MCF 10A (cell line): ENCODE data around the gene C1orf105. TPM values are rescaled to one million over a fixed set of nuclear protein-coding genes. Genes with fewer than 3 reads are reported as not detected.

Source experiments
- BruUV-seq: library from RNA; stranded (reverse); fragments of 400-500 nt; replicated peaks from 2 replicates; lab custom pipeline; 2021; lab: Mats Ljungman, UMichigan
- CTCF ChIA-PET: fragments of 300-600 bp; sonication (Branson Sonifier 250); formaldehyde crosslinking; extraction: SDS; loops from one replicate; lab custom pipeline; 2021; ENCODE audit warnings: antibody characterized with exemption, inconsistent platforms; lab: Yijun Ruan, JAX
- POLR2A ChIA-PET: fragments of 300-600, 350-650 bp; sonication (Branson Sonifier 250); formaldehyde crosslinking; extraction: SDS; loops from one replicate; lab custom pipeline; 2020; ENCODE audit warnings: antibody characterized with exemption, inconsistent platforms; lab: Yijun Ruan, JAX
- DNase-seq: peaks from one replicate; pipeline ENCODE4 v3.0.0-alpha.2; 2018; ENCODE audit not compliant: unreplicated experiment
- H3K27ac Mint-ChIP-seq: one replicate; pipeline ENCODE4 v1.8.0; 2022; ENCODE audit warnings: mild to moderate bottlenecking, low read depth, mixed read lengths; ENCODE audit not compliant: unreplicated experiment
- H3K27me3 Mint-ChIP-seq: one replicate; pipeline ENCODE4 v1.8.0; 2022; ENCODE audit warnings: mixed read lengths; ENCODE audit not compliant: insufficient read depth, unreplicated experiment
- H3K36me3 Mint-ChIP-seq: one replicate; pipeline ENCODE4 v1.8.0; 2022; ENCODE audit warnings: mild to moderate bottlenecking, moderate library complexity, mixed read lengths; ENCODE audit not compliant: insufficient read depth, unreplicated experiment
- H3K4me1 Mint-ChIP-seq: one replicate; pipeline ENCODE4 v1.8.0; 2022; ENCODE audit warnings: mixed read lengths; ENCODE audit not compliant: insufficient read depth, unreplicated experiment
- H3K4me3 Mint-ChIP-seq: one replicate; pipeline ENCODE4 v1.8.0; 2022; ENCODE audit warnings: mild to moderate bottlenecking, moderate library complexity, mixed read lengths; ENCODE audit not compliant: unreplicated experiment
- H3K9me3 Mint-ChIP-seq: one replicate; pipeline ENCODE4 v1.8.0; 2022; ENCODE audit warnings: mixed read lengths; ENCODE audit not compliant: unreplicated experiment
- CTCF ChIP-seq: fragments of 200-600 bp; IDR thresholded peaks from one replicate; pipeline ENCODE4 v1.8.0; 2022; ENCODE audit warnings: antibody characterized with exemption, mild to moderate bottlenecking; ENCODE audit not compliant: unreplicated experiment
- intact Hi-C: fragments of 100-400 bp; cut with micrococcal nuclease; formaldehyde crosslinking; loops from 2 replicates; pipeline ENCODE4 v1.14.1; 2022
- total RNA-seq: library from RNA; stranded (reverse); gene quantifications from 2 replicates; pipeline ENCODE4 v1.2.3, GENCODE V29; 2022

The C1orf105 gene
- total RNA-seq, 1 experiment from 2014 or later: not detected

DNA sequence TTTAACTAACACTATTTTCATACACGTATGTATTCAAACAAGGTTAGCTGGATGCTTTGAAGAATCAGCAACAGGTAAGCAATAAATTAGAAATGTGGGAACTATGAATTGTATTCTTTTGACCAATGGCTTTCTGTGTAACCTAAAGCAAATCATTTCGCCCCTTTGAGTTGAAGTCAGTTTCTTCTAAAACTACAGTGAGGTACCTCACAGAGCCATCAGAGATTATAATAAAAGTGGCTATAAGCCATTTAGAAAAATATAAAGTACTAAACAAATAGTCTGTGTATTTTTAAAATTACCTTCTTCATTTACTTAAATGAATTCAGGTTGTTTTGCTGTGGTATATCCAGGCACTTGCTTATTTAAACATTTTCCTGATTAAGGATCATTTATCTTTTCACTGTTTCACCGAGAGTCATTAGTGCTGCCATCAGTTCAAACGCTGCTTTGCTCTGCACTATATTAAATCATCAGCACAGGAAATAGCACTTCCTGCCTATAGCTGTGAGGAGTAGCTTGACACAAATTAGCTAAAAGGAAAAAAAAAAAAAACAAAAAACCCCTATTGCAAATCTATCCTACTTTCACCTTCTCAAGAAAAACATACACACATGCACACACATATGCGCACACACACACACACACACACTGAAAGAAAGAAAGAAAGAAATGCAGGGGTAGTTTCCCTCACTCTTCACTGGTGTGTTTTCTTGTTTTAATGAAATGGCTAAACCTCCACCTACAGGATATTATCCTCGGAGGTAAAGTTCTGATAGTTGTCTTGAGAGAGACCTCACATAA, 39.8 kb upstream of the C1orf105 start:
- no peak for DNase-seq
- Mint-ChIP-seq H3K36me3 (no peaks in the 10 kb centered on the region), H3K4me1 (peaks cover 4% of the 10 kb centered on the region), H3K4me3 (no peak overlapping the region), H3K9me3 (no peaks in the 10 kb centered on the region), H3K27ac (no peak overlapping the region), H3K27me3 (no peaks in the 10 kb centered on the region)
- BruUV-seq: no TSS peak
- TF ChIP-seq CTCF: no peak
- intact Hi-C loops: no loop called here
- ChIA-PET CTCF (interaction anchor here (1.0 to 1.5 kb wide), 2 partner anchors 19 to 290 kb away, joined by 4 to 7 read pairs; no protein-coding TSS in a partner anchor), POLR2A (interaction anchor here (1.6 kb wide), 1 partner anchor 38 kb away, joined by 3 read pairs; no protein-coding TSS in a partner anchor)

GRCh38 chr1:172381946-172382345, 38.5 kb upstream of the C1orf105 start:
- BruUV-seq: no TSS peak
- intact Hi-C loops: no loop called here
- Mint-ChIP-seq H3K4me3 (no peak overlapping the region), H3K36me3 (no peaks in the 10 kb centered on the region), H3K27me3 (no peaks in the 10 kb centered on the region), H3K9me3 (no peaks in the 10 kb centered on the region), H3K27ac (no peak overlapping the region), H3K4me1 (peaks cover 4% of the 10 kb centered on the region)
- TF ChIP-seq CTCF: no peak
- ChIA-PET POLR2A (interaction anchor here (0.6 to 1.6 kb wide), 2 partner anchors 39 to 279 kb away, joined by 3 read pairs; no protein-coding TSS in a partner anchor), CTCF (interaction anchor here (0.7 to 1.6 kb wide), 2 partner anchors 17 to 638 kb away, joined by 3 to 4 read pairs; no protein-coding TSS in a partner anchor)
- DNase-seq: no peak

- Mint-ChIP-seq H3K27ac (no peak overlapping the region), H3K27me3 (no peaks in the 10 kb centered on the region), H3K9me3 (no peaks in the 10 kb centered on the region), H3K4me3 (no peak overlapping the region), H3K4me1 (peaks cover 4% of the 10 kb centered on the region), H3K36me3 (no peaks in the 10 kb centered on the region)
- no peak for TF ChIP-seq CTCF
- intact Hi-C loops: no loop called here
- DNase-seq: no peak
- ChIA-PET POLR2A (no interaction called here), CTCF (interaction anchor here (0.7 to 1.6 kb wide), 2 partner anchors 17 to 638 kb away, joined by 3 to 4 read pairs; no protein-coding TSS in a partner anchor)
- BruUV-seq: no TSS peak
Observed at GRCh38 chr1:172382406-172382805, 38.1 kb upstream of the C1orf105 start.

DNA sequence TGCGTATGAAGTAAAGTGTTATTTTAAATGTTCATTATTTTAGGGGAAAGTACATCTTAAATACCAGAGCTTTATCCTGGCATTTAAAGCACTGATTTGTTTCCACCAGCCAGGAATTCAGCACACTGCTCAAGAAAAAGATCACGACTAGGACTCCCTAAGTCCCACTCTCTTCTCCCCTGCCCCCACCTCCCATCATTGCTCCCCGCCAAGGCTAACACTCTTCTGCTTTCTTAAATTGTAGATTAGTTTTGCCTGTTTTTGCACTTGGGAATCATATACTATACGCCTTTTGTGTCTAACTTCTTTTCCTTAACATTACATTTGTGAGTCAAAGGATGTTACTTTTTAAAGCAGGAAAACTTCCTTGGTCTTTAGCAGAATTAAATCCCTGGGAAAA, 37.5 kb upstream of the C1orf105 start:
- H3K4me1 Mint-ChIP-seq: peaks cover 4% of the 10 kb centered on the region
- BruUV-seq: no TSS peak
- no peak for DNase-seq
- H3K36me3 Mint-ChIP-seq: no peaks in the 10 kb centered on the region
- no peak overlapping the region for H3K27ac Mint-ChIP-seq
- H3K27me3 Mint-ChIP-seq: no peaks in the 10 kb centered on the region
- ChIA-PET CTCF (interaction anchor here (1.6 kb wide), 1 partner anchor 16 kb away, joined by 4 read pairs; no protein-coding TSS in a partner anchor), POLR2A (no interaction called here)
- TF ChIP-seq CTCF: no peak
- intact Hi-C loops: no loop called here
- H3K4me3 Mint-ChIP-seq: no peak overlapping the region
- no peaks in the 10 kb centered on the region for H3K9me3 Mint-ChIP-seq
